ENCODE data around the gene SMAD4. TPM values are rescaled to one million over a fixed set of nuclear protein-coding genes. Genes with fewer than 3 reads are reported as not detected.

SMAD4 gene
- total and polyA plus RNA-seq, 2 experiments from 2014 or later: 41.9 to 103 TPM

GRCh38 chr18:51021226-51021965, 8.6 kb upstream of the SMAD4 start (continued):
- TF ChIP-seq CTCF (conservative IDR thresholded peaks at IDR 0.05; ENCODE audit: low read depth in 2 of 2): no peak
- no peak for TF ChIP-seq NANOG (IDR thresholded peaks at IDR 0.05; ENCODE audit: borderline replicate concordance)
- no peak for TF ChIP-seq ZNF114 (CRISPR knock-in tag; IDR thresholded peaks at IDR 0.05)
- TF ChIP-seq REST (IDR thresholded peaks at IDR 0.05; ENCODE audit: unreplicated experiment): no peak
- no peak for TF ChIP-seq CREB1 (CRISPR knock-in tag; IDR thresholded peaks at IDR 0.05; ENCODE audit: low read depth)
- TF ChIP-seq JUNB (IDR thresholded peaks at IDR 0.05; ENCODE audit: unreplicated experiment): no peak

GRCh38 chr18:51025512-51025911, 4.5 kb upstream of the SMAD4 start:
- no peaks in the 10 kb centered on the region for H3K36me3 ChIP-seq (ENCODE audit: insufficient read depth)
- ATAC-seq (no peak), DNase-seq (ENCODE audit: low spot score) (no peak)
- Mint-ChIP-seq H3K4me3 (no peak overlapping the region), H3K27me3 (ENCODE audit: insufficient read depth, low read depth, poor library complexity) (peaks cover 12% of the 10 kb centered on the region), H3K9me3 (no peaks in the 10 kb centered on the region; the same call in 1 of the 3 replicates), H3K4me1 (peaks cover 29% of the 10 kb centered on the region), H3K36me3 (ENCODE audit: low read depth) (peaks cover 6% of the 10 kb centered on the region), H3K27ac (no peak overlapping the region)
- peaks cover 8% of the 10 kb centered on the region for H3K79me2 ChIP-seq (replicated peaks; ENCODE audit: insufficient read depth)
- H3K27me3 ChIP-seq (ENCODE audit: insufficient read depth): no peaks in the 10 kb centered on the region
- no peaks in the 10 kb centered on the region for H4K20me1 ChIP-seq (replicated peaks; ENCODE audit: insufficient read depth)
- no peak overlapping the region for H3K27ac ChIP-seq (ENCODE audit: low read depth)
- H3K4me1 ChIP-seq (ENCODE audit: insufficient read depth): peaks cover 23% of the 10 kb centered on the region
- no peaks in the 10 kb centered on the region for H3K9me2 ChIP-seq (ENCODE audit: insufficient read depth)
- H3K4me2 ChIP-seq: no peak overlapping the region
- H2AFZ ChIP-seq: no peak overlapping the region
- H3F3A ChIP-seq (replicated peaks; ENCODE audit: low read depth): no peaks in the 10 kb centered on the region
- H3K4me3 ChIP-seq: no peak overlapping the region
- TF ChIP-seq ZNF331 (CRISPR knock-in tag; IDR thresholded peaks at IDR 0.05; ENCODE audit: low read depth): no peak
- TF ChIP-seq EZH2 (IDR thresholded peaks at IDR 0.05; ENCODE audit: low read depth, unreplicated experiment): no peak
- no peak for TF ChIP-seq NANOG (IDR thresholded peaks at IDR 0.05; ENCODE audit: borderline replicate concordance)
- no peak for TF ChIP-seq ZNF462 (CRISPR knock-in tag; IDR thresholded peaks at IDR 0.05)
- no peak for TF ChIP-seq STAT1 (IDR thresholded peaks at IDR 0.05; ENCODE audit: unreplicated experiment)
- TF ChIP-seq ETS1 (IDR thresholded peaks at IDR 0.05): no peak
